Gastrocnemius medialis (tissue), 4 donors: Measurements from ENCODE around the gene OGFOD2. TPM values are rescaled to one million over a fixed set of nuclear protein-coding genes. Genes with fewer than 3 reads are reported as not detected.

Experiments used
- ATAC-seq, 2 donors: fragments of 150-250 bp; one replicate each; pipeline ENCODE4 v1.9.1; 2016
- DNase-seq, 2 donors: peaks; one replicate each; pipeline ENCODE4 v3.0.0-alpha.2; 2019
- H3K27ac ChIP-seq, 4 donors: fragments of 200-600 bp; sonication (generic); 1 replicate in 1 of 4; 2 replicates in 3 of 4; pipeline ENCODE4 v1.5.1; 2016 to 2018; ENCODE audit warnings: mild to moderate bottlenecking in 2 of 4, moderate library complexity in 1 of 4
- H3K27me3 ChIP-seq, 3 donors: fragments of 200-600 bp; sonication (generic) in 2 of 3; 1 replicate in 1 of 3; 2 replicates in 2 of 3; pipeline versions ENCODE4 v1.5.1 to v1.6.0; 2016 to 2019; ENCODE audit warnings: mild to moderate bottlenecking in 1 of 3, moderate library complexity in 1 of 3
- H3K36me3 ChIP-seq, 2 donors: fragments of 200-600 bp; sonication (generic) in 1 of 2; one replicate each; pipeline ENCODE4 v1.5.1; 2017 to 2018
- H3K4me1 ChIP-seq, 2 donors: fragments of 200-600 bp; sonication (generic) in 1 of 2; one replicate each; pipeline ENCODE4 v1.5.1; 2016 to 2017; ENCODE audit warnings: mild to moderate bottlenecking in 2 of 2
- H3K4me3 ChIP-seq, 4 donors: fragments of 200-600 bp; sonication (generic) in 3 of 4; 1 replicate in 1 of 4; 2 replicates in 3 of 4; pipeline ENCODE4 v1.5.1; 2016 to 2019; ENCODE audit warnings: mild to moderate bottlenecking in 2 of 4
- H3K9me3 ChIP-seq, 3 donors: fragments of 200-600 bp; sonication (generic) in 2 of 3; 1 replicate in 1 of 3; 2 replicates in 2 of 3; pipeline ENCODE4 v1.5.1; 2016 to 2019
- POLR2A ChIP-seq, 2 donors: fragments of 450-650 bp; IDR thresholded peaks; one replicate each; pipeline ENCODE4 v1.6.1; 2017; ENCODE audit warnings: antibody characterized with exemption in 2 of 2, mild to moderate bottlenecking in 2 of 2, moderate library complexity in 2 of 2
- in situ Hi-C, 4 donors: fragments of 200-750 bp; cut with MboI; loops; one replicate each; pipeline versions ENCODE4 v1.15.0 to v1.8.0; 2017; ENCODE audit warnings: low sequenced_read_pairs in 4 of 4
- intact Hi-C: fragments of 100-400 bp; cut with DNase I; formaldehyde crosslinking; loops from one replicate; pipeline ENCODE4 v1.15.1; 2023; ENCODE audit warnings: low total_unique reads
- total RNA-seq, 4 donors: library from RNA; depleted of rRNA; stranded (reverse); fragments of >200 nt; gene quantifications; one replicate each; pipeline versions ENCODE4 v1.1.0 to v1.2.3, GENCODE V29; 2016
- TF ChIP-seq, protein P1 (sequence below), 5 experiments: fragments of 450-650 bp in 3 of 5; fragments of 200-600 bp in 2 of 5; sonication (generic) in 2 of 5; IDR thresholded peaks in 4 of 5; conservative IDR thresholded peaks in 1 of 5; 1 replicate in 4 of 5; 2 replicates in 1 of 5; pipeline ENCODE4 v1.5.1; 2016 to 2019; ENCODE audit warnings: antibody characterized with exemption in 5 of 5, mild to moderate bottlenecking in 3 of 5, moderate library complexity in 3 of 5

The OGFOD2 gene
- total RNA-seq, 4 donors from 2014 or later = 3.2 to 11.7 (median 7.8) TPM

- Histone ChIP-seq H3K27me3 (no peaks in the 10 kb centered on the region), H3K4me3 (no peak overlapping the region), H3K36me3 (peaks cover 0 to 6% of the 10 kb centered on the region in 2 donors), H3K9me3 (no peaks in the 10 kb centered on the region), H3K27ac (no peak overlapping the region), H3K4me1 (peaks cover 47 to 63% of the 10 kb centered on the region in 2 donors)
- no peak for DNase-seq
- ATAC-seq = no peak
- in situ Hi-C loops (loop anchor here in 1 of 4 donors (10.0 kb wide), 1 partner anchor 257 kb away; the partner anchor contains the start of genes MPHOSPH9 and MTRFR), intact Hi-C loops (loop anchor here (5.0 to 10.0 kb wide), 2 partner anchors 174 to 387 kb away; partner anchors contain the start of genes PITPNM2 and SBNO1)
- TF ChIP-seq, protein P1, sequence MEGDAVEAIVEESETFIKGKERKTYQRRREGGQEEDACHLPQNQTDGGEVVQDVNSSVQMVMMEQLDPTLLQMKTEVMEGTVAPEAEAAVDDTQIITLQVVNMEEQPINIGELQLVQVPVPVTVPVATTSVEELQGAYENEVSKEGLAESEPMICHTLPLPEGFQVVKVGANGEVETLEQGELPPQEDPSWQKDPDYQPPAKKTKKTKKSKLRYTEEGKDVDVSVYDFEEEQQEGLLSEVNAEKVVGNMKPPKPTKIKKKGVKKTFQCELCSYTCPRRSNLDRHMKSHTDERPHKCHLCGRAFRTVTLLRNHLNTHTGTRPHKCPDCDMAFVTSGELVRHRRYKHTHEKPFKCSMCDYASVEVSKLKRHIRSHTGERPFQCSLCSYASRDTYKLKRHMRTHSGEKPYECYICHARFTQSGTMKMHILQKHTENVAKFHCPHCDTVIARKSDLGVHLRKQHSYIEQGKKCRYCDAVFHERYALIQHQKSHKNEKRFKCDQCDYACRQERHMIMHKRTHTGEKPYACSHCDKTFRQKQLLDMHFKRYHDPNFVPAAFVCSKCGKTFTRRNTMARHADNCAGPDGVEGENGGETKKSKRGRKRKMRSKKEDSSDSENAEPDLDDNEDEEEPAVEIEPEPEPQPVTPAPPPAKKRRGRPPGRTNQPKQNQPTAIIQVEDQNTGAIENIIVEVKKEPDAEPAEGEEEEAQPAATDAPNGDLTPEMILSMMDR (IDR thresholded peaks at IDR 0.05 in 4 of 5, conservative IDR thresholded peaks at IDR 0.05 in 1 of 5) = no peak
- no peak for TF ChIP-seq POLR2A (IDR thresholded peaks at IDR 0.05)
Observed at GRCh38 chr12:122977655-122978392, 2.8 kb downstream of the OGFOD2 start.

- no peak for TF ChIP-seq POLR2A (IDR thresholded peaks at IDR 0.05)
- TF ChIP-seq, protein P1 (IDR thresholded peaks at IDR 0.05 in 4 of 5, conservative IDR thresholded peaks at IDR 0.05 in 1 of 5) = no peak
- ATAC-seq (no peak), DNase-seq (no peak)
- no peak overlapping the region for H3K27ac ChIP-seq
- no peaks in the 10 kb centered on the region for H3K27me3 ChIP-seq
- peaks cover 47 to 67% of the 10 kb centered on the region in 2 donors for H3K4me1 ChIP-seq
- intact Hi-C loops = loop anchor here (5.0 to 10.0 kb wide), 2 partner anchors 174 to 386 kb away; partner anchors contain the start of genes PITPNM2 and SBNO1
- no peak overlapping the region for H3K4me3 ChIP-seq
- no peaks in the 10 kb centered on the region for H3K9me3 ChIP-seq
- in situ Hi-C loops = loop anchor here in 1 of 4 donors (10.0 kb wide), 1 partner anchor 256 kb away; the partner anchor contains the start of genes MPHOSPH9 and MTRFR
- peaks cover 0 to 6% of the 10 kb centered on the region in 2 donors for H3K36me3 ChIP-seq
Observed at GRCh38 chr12:122978507-122978955, 3.5 kb downstream of the OGFOD2 start.

DNA sequence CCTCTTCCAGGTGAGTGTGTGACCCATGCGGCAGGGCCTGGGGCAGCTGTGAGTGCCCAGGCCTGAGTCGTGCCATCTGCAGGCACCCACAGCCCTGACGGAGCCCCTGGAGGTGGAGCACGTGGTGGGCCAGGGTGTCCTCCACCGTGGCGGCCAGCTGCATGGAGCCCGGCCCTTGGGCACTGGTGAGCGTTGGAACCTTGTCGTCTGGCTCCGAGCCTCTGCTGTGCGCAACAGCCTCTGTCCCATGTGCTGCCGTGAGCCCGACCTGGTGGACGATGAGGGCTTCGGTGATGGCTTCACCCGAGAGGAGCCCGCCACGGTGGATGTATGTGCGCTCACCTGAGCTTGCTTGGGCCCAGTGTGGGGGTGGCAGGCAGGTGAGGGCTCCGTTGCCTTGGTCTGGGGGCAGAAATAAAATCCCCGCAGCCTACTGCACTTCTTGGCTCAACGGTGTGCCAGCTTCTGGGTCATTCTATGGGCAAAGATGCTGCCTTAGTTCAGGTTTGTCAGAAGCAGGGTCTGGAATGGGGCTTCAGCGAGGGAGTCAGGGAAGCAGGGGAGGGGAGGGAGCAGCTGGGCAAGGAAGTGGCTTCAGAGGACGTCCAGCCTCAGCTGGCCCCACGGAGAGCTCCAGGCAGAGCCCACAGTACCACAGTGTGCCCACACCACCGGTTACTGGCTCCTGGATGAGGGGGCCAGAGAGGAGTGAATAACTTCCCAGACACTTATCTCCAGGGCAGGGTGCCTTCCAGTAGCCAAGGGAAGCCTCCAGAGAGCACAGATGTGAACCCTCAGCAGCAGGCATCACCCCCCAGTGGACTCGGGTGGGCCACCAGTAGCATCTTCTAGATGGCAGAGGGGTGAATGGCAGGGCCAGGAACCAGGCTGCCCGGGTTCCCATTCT, 4.2 kb downstream of the OGFOD2 start:
- no peak for ATAC-seq
- peak overlapping the region; percentile 83 to 97 (median 92) for H3K4me3 ChIP-seq
- in situ Hi-C loops = loop anchor here in 1 of 4 donors (10.0 kb wide), 1 partner anchor 256 kb away; the partner anchor contains the start of genes MPHOSPH9 and MTRFR
- H3K4me1 ChIP-seq = peaks cover 46 to 68% of the 10 kb centered on the region in 2 donors
- TF ChIP-seq, protein P1 (IDR thresholded peaks at IDR 0.05 in 4 of 5, conservative IDR thresholded peaks at IDR 0.05 in 1 of 5) = no peak
- no peak for TF ChIP-seq POLR2A (IDR thresholded peaks at IDR 0.05)
- H3K9me3 ChIP-seq = no peaks in the 10 kb centered on the region
- peak overlapping the region in 1 of 4 donors; percentile 91 for H3K27ac ChIP-seq
- H3K36me3 ChIP-seq = peaks cover 0 to 6% of the 10 kb centered on the region in 2 donors
- intact Hi-C loops = loop anchor here (5.0 to 10.0 kb wide), 2 partner anchors 173 to 386 kb away; partner anchors contain the start of genes PITPNM2 and SBNO1
- DNase-seq = no peak
- H3K27me3 ChIP-seq = no peaks in the 10 kb centered on the region

GRCh38 chr12:122979908-122980182, 4.8 kb downstream of the OGFOD2 start:
- ATAC-seq = no peak
- no peak for DNase-seq
- Histone ChIP-seq H3K4me1 (peaks cover 50 to 73% of the 10 kb centered on the region in 2 donors), H3K4me3 (peak overlapping the region; percentile 83 to 97 (median 92)), H3K36me3 (peaks cover 0 to 6% of the 10 kb centered on the region in 2 donors), H3K9me3 (no peaks in the 10 kb centered on the region), H3K27ac (peak overlapping the region; percentile 79 to 91 (median 91)), H3K27me3 (no peaks in the 10 kb centered on the region)
- intact Hi-C loops (loop anchor here (1.0 to 10.0 kb wide), 3 partner anchors 172 to 385 kb away; partner anchors contain the start of genes PITPNM2 and SBNO1), in situ Hi-C loops (loop anchor here in 1 of 4 donors (10.0 kb wide), 1 partner anchor 255 kb away; the partner anchor contains the start of genes MPHOSPH9 and MTRFR)
- no peak for TF ChIP-seq POLR2A (IDR thresholded peaks at IDR 0.05)
- TF ChIP-seq, protein P1 (IDR thresholded peaks at IDR 0.05 in 4 of 5, conservative IDR thresholded peaks at IDR 0.05 in 1 of 5) = no peak
